GM12878 (cell line): ENCODE data around the gene DCLK2. TPM values are rescaled to one million over a fixed set of nuclear protein-coding genes. Genes with fewer than 3 reads are reported as not detected.

ENCODE experiments used
- ATAC-seq: fragments of 200-7000 bp; cut with Tn5 transposase; 3 replicates; pipeline ENCODE4 v1.9.1; 2020; ENCODE audit warnings: mild to moderate bottlenecking, moderate library complexity
- BruUV-seq: library from RNA; stranded (reverse); fragments of 400-500 nt; replicated peaks from 2 replicates; lab custom pipeline; 2021; lab: Mats Ljungman, UMichigan
- CTCF ChIA-PET: fragments of 300-600 bp; sonication (Branson Sonifier 250); formaldehyde crosslinking; extraction: SDS; loops from one replicate; lab custom pipeline; 2021; ENCODE audit warnings: inconsistent platforms; lab: Yijun Ruan, JAX
- POLR2A ChIA-PET: fragments of 350-600 bp; formaldehyde crosslinking; extraction: SDS; loops from one replicate; lab custom pipeline; 2021; ENCODE audit warnings: inconsistent platforms; lab: Charles Lee
- RAD21 ChIA-PET: fragments of 300-600 bp; sonication (Branson Sonifier 250); formaldehyde crosslinking; loops from one replicate; lab custom pipeline; 2023; ENCODE audit warnings: antibody characterized with exemption; ENCODE audit not compliant: unreplicated experiment; lab: Charles Lee
- SMC1A ChIA-PET: fragments of 300-600 bp; sonication (Branson Sonifier 250); formaldehyde crosslinking; loops from one replicate; lab custom pipeline; 2023; ENCODE audit not compliant: unreplicated experiment, uncharacterized antibody; lab: Charles Lee
- DNase-seq: peaks from one replicate; pipeline ENCODE4 v3.0.0-alpha.2; 2011; ENCODE audit warnings: low read depth, low spot score
- FAIRE-seq: peaks from 3 replicates; lab custom pipeline; 2011; peaks lifted over from hg19 to GRCh38; lab: Jason Lieb, UNC
- H2AFZ ChIP-seq: 2 replicates; pipeline ENCODE4 v1.6.0; 2011; ENCODE audit warnings: low read depth, low read length, control low read depth; ENCODE audit not compliant: control insufficient read depth
- H3K27ac ChIP-seq: 2 replicates; pipeline ENCODE4 v1.5.1; 2011; ENCODE audit warnings: control low read depth; ENCODE audit not compliant: control insufficient read depth, insufficient read depth
- H3K27me3 ChIP-seq, 2 experiments: replicated peaks in 1 of 2; 2 replicates each; pipeline versions ENCODE4 v1.6.0 to v1.6.1; 2011; ENCODE audit warnings: low read length in 1 of 2; ENCODE audit not compliant: control insufficient read depth in 2 of 2, insufficient read depth in 2 of 2
- H3K36me3 ChIP-seq, 2 experiments: 2 replicates each; pipeline ENCODE4 v1.5.1; 2011; ENCODE audit warnings: low read length in 1 of 2; ENCODE audit not compliant: control insufficient read depth in 2 of 2, insufficient read depth in 2 of 2
- H3K4me1 ChIP-seq: 2 replicates; pipeline ENCODE4 v1.6.1; 2011; ENCODE audit warnings: mild to moderate bottlenecking, low read length, moderate library complexity, mixed read lengths; ENCODE audit not compliant: control insufficient read depth, insufficient read depth
- H3K4me2 ChIP-seq: 2 replicates; pipeline ENCODE4 v1.6.0; 2011; ENCODE audit warnings: control low read depth; ENCODE audit not compliant: control insufficient read depth, insufficient read depth
- H3K4me3 ChIP-seq: fragments of 200-600 bp; sonication (generic); 2 replicates; pipeline ENCODE4 v1.5.1; 2016
- H3K79me2 ChIP-seq: 2 replicates; pipeline ENCODE4 v1.6.0; 2011; ENCODE audit warnings: low read length; ENCODE audit not compliant: control insufficient read depth, insufficient read depth
- H3K9ac ChIP-seq: 2 replicates; pipeline ENCODE4 v1.8.0; 2011; ENCODE audit warnings: low read length, control low read depth, mixed read lengths; ENCODE audit not compliant: control insufficient read depth, insufficient read depth
- H3K9me3 ChIP-seq: replicated peaks from 3 replicates; pipeline ENCODE4 v1.5.1; 2011; ENCODE audit warnings: mild to moderate bottlenecking, low read length; ENCODE audit not compliant: control insufficient read depth, insufficient read depth
- H4K20me1 ChIP-seq: 2 replicates; pipeline ENCODE4 v1.6.0; 2011; ENCODE audit not compliant: control insufficient read depth, insufficient read depth
- ATF2 ChIP-seq: IDR thresholded peaks from 2 replicates; pipeline ENCODE4 v1.6.1; 2012; ENCODE audit warnings: low read length, inconsistent platforms
- CREM ChIP-seq: IDR thresholded peaks from 2 replicates; pipeline ENCODE4 v1.6.1; 2014; ENCODE audit warnings: antibody characterized with exemption, low read depth
- EED ChIP-seq: sonication (generic); IDR thresholded peaks from 2 replicates; pipeline ENCODE4 v1.6.1; 2016; ENCODE audit warnings: antibody characterized with exemption, low read depth
- ESRRA ChIP-seq: IDR thresholded peaks from 2 replicates; pipeline ENCODE4 v1.6.1; 2012; ENCODE audit warnings: mild to moderate bottlenecking, low read length, improper control_type of control experiment
- ETV6 ChIP-seq, 2 experiments: fragments of 450-650 bp in 1 of 2; IDR thresholded peaks in 1 of 2; conservative IDR thresholded peaks in 1 of 2; 2 replicates each; pipeline ENCODE4 v1.6.1; 2014; ENCODE audit warnings: antibody characterized with exemption in 1 of 2, borderline replicate concordance in 1 of 2, low read depth in 1 of 2, mild to moderate bottlenecking in 1 of 2, moderate library complexity in 1 of 2
- GABPA ChIP-seq: IDR thresholded peaks from 2 replicates; pipeline ENCODE4 v1.6.1; 2014; ENCODE audit warnings: antibody characterized with exemption, low read depth, mild to moderate bottlenecking, inconsistent platforms
- JUNB ChIP-seq: IDR thresholded peaks from 2 replicates; pipeline ENCODE4 v1.6.1; 2016; ENCODE audit warnings: antibody characterized with exemption, mild to moderate bottlenecking
- PML ChIP-seq: IDR thresholded peaks from 2 replicates; pipeline ENCODE4 v1.6.1; 2012; ENCODE audit warnings: low read length, inconsistent platforms
- POLR2AphosphoS2 ChIP-seq: IDR thresholded peaks from 2 replicates; pipeline ENCODE4 v1.6.1; 2011; ENCODE audit warnings: low read depth, mild to moderate bottlenecking, low read length, improper control_type of control experiment, moderate library complexity
- RAD21 ChIP-seq: IDR thresholded peaks from 2 replicates; pipeline ENCODE4 v1.6.1; 2011; ENCODE audit warnings: mild to moderate bottlenecking, low read depth, low read length, moderate library complexity; ENCODE audit not compliant: insufficient read depth
- REST ChIP-seq: IDR thresholded peaks from 2 replicates; pipeline ENCODE4 v1.6.1; 2012; ENCODE audit warnings: mild to moderate bottlenecking, low read depth, low read length
- ZBTB33 ChIP-seq: fragments of 450-650 bp; IDR thresholded peaks from 2 replicates; pipeline ENCODE4 v1.6.1; 2017; ENCODE audit warnings: mild to moderate bottlenecking
- WGBS: methylation state at CpG from one replicate; pipeline ENCODE4 v1.1.6; 2016; ENCODE audit warnings: low lambda C conversion rate; ENCODE audit not compliant: insufficient replicate concordance, insufficient coverage; ENCODE audit errors: missing lambda C conversion rate; 5-methylcytosine and 5-hydroxymethylcytosine counted together
- in situ Hi-C: fragments of 300-500 bp; cut with MboI; formaldehyde crosslinking; loops from 9 replicates; pipeline ENCODE4 v1.14.3; 2018; ENCODE audit warnings: mixed read lengths
- intact Hi-C: fragments of 100-400 bp; cut with micrococcal nuclease; formaldehyde crosslinking; loops from one replicate; pipeline ENCODE4 v1.14.2; 2022; ENCODE audit not compliant: unreplicated experiment
- polyA plus RNA-seq, 11 experiments: library from polyadenylated mRNA; depleted of rRNA in 4 of 11; unstranded in 6 of 11; stranded (reverse) in 5 of 11; fragments of >200 nt; fragmentation: Nextera tagmentation in 4 of 11; fragmentation: Illumina TruSeq in 1 of 11; extraction: Ambion mirVana in 4 of 11; extraction: Trizol in 1 of 11; gene quantifications; 1 replicate in 1 of 11; 2 replicates in 10 of 11; pipeline versions ENCODE4 v1.2.1 to v1.2.3, GENCODE V29; 2011 to 2016; ENCODE audit warnings: inconsistent platforms in 2 of 11, missing spikeins in 2 of 11, low read depth in 1 of 11
- total RNA-seq, 4 experiments: library from RNA; depleted of rRNA in 3 of 4; stranded (reverse); fragments of >200 nt in 3 of 4; fragmentation: Illumina TruSeq in 1 of 4; extraction: Trizol in 1 of 4; gene quantifications; 2 replicates each; pipeline versions ENCODE4 v1.2.1 to v1.2.3, GENCODE V29; 2013 to 2021
- TF ChIP-seq, protein P1 (sequence below): IDR thresholded peaks from 2 replicates; pipeline ENCODE4 v1.6.1; 2011; ENCODE audit warnings: borderline replicate concordance, low read depth, mild to moderate bottlenecking, moderate library complexity, low read length; ENCODE audit not compliant: insufficient read depth, poor library complexity, severe bottlenecking
- TF ChIP-seq, protein P2 (sequence below): IDR thresholded peaks from 2 replicates; pipeline ENCODE4 v1.6.1; 2012; ENCODE audit warnings: low read depth, low read length, improper control_type of control experiment

Gene DCLK2
- total and polyA plus RNA-seq, 10 of the 15 experiments (the other 5 are each of a cell fraction or from before 2014, with no cell fraction given), result not detected

DNA sequence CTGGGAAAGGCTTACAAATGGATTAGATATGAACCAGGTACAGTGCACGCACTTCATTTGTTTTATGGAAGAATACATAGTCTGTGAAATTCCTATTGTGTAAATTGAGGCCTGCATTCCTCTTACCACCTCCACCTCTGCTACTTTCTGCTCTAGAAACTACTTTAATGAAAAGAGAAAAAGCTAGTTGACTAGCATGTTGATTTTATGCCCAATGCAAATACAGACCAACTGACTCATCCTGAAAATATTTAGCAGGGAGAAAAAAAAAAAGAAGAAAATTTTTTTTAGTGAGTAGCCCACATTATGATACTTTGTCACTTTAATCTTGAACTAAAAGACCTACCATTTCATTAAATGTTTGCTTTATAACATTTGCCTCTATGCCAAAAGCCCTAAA lies 41.2 kb downstream of the DCLK2 start (continued):
- TF ChIP-seq ESRRA, result no peak

GRCh38 chr4:150123087-150123486 lies 44.8 kb downstream of the DCLK2 start:
- Histone ChIP-seq H3K9me3 (no peaks in the 10 kb centered on the region), H3K79me2 (no peaks in the 10 kb centered on the region), H3K9ac (no peak overlapping the region), H3K27me3 (no peaks in the 10 kb centered on the region), H4K20me1 (no peaks in the 10 kb centered on the region), H3K4me1 (peaks cover 4% of the 10 kb centered on the region; the same call in 1 of the 2 replicates), H3K4me2 (no peak overlapping the region), H3K36me3 (no peaks in the 10 kb centered on the region), H2AFZ (no peak overlapping the region), H3K27ac (no peak overlapping the region), H3K4me3 (no peak overlapping the region)
- BruUV-seq, result no TSS peak
- intact Hi-C loops, result no loop called here
- 71% methylated on average over 2 of the region's 2 CpGs for WGBS
- DNase-seq (no peak), FAIRE-seq (no peak), ATAC-seq (no peak)
- ChIA-PET SMC1A (no interaction called here), RAD21 (no interaction called here), CTCF (no interaction called here), POLR2A (no interaction called here)
- in situ Hi-C loops, result no loop called here
- TF ChIP-seq CREM, result peak; percentile 27; the same call in 1 of the 2 replicates
- TF ChIP-seq PML, result no peak
- 0 out of 2 replicates have a peak, but pooled peaks have one; percentile 41 for TF ChIP-seq ATF2
- no peak for TF ChIP-seq REST
- peak; percentile 40; the same call in 1 of the 2 replicates for TF ChIP-seq EED
- peak; percentile 94 for TF ChIP-seq JUNB
- TF ChIP-seq ETV6 (conservative IDR thresholded peaks at IDR 0.05 in 1 of 2, IDR thresholded peaks at IDR 0.05 in 1 of 2; ENCODE audit: borderline replicate concordance in 1 of 2, low read depth in 1 of 2), result peak in 1 of 2 experiments; percentile 67; a peak in 2 of 4 replicates
- TF ChIP-seq, protein P1, sequence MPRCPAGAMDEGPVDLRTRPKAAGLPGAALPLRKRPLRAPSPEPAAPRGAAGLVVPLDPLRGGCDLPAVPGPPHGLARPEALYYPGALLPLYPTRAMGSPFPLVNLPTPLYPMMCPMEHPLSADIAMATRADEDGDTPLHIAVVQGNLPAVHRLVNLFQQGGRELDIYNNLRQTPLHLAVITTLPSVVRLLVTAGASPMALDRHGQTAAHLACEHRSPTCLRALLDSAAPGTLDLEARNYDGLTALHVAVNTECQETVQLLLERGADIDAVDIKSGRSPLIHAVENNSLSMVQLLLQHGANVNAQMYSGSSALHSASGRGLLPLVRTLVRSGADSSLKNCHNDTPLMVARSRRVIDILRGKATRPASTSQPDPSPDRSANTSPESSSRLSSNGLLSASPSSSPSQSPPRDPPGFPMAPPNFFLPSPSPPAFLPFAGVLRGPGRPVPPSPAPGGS, result peak; percentile 21
- no peak for TF ChIP-seq ZBTB33
- no peak for TF ChIP-seq POLR2AphosphoS2
- TF ChIP-seq, protein P2, sequence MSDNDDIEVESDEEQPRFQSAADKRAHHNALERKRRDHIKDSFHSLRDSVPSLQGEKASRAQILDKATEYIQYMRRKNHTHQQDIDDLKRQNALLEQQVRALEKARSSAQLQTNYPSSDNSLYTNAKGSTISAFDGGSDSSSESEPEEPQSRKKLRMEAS, result no peak
- TF ChIP-seq GABPA, result peak; percentile 50; the same call in 1 of the 2 replicates
- no peak for TF ChIP-seq RAD21
